CD14-positive monocyte (primary cell): ENCODE data around the gene NDUFS6. TPM values are rescaled to one million over a fixed set of nuclear protein-coding genes. Genes with fewer than 3 reads are reported as not detected.

Source experiments
- DNase-seq, 3 donors: peaks; one replicate each; pipeline ENCODE4 v3.0.0-alpha.2; 2011 to 2022
- H2AFZ ChIP-seq: 2 replicates; pipeline ENCODE4 v1.6.0; 2012; ENCODE audit warnings: mild to moderate bottlenecking, low read depth, low read length, inconsistent platforms; ENCODE audit not compliant: insufficient read depth, poor library complexity, severe bottlenecking
- H3K27ac ChIP-seq, 2 donors: 1 replicate in 1 of 2; 2 replicates in 1 of 2; pipeline ENCODE4 v1.5.1; 2012 to 2013; ENCODE audit warnings: low read length in 2 of 2, control low read depth in 1 of 2, inconsistent platforms in 1 of 2, low read depth in 1 of 2, mild to moderate bottlenecking in 1 of 2
- H3K27me3 ChIP-seq, 2 donors: one replicate each; pipeline versions ENCODE4 v1.6.0 to v1.6.1; 2011 to 2013; ENCODE audit warnings: low read length in 2 of 2; ENCODE audit not compliant: control insufficient read depth in 2 of 2, insufficient read depth in 2 of 2
- H3K36me3 ChIP-seq, 2 donors: replicated peaks in 1 of 2; 1 replicate in 1 of 2; 2 replicates in 1 of 2; pipeline versions ENCODE4 v1.5.1 to v1.6.1; 2012 to 2013; ENCODE audit warnings: low read length in 2 of 2, control low read depth in 1 of 2, inconsistent platforms in 1 of 2, mild to moderate bottlenecking in 1 of 2; ENCODE audit not compliant: insufficient read depth in 2 of 2, control insufficient read depth in 1 of 2
- H3K4me1 ChIP-seq, 2 donors: 1 replicate in 1 of 2; 2 replicates in 1 of 2; pipeline versions ENCODE4 v1.5.1 to v1.6.1; 2012 to 2013; ENCODE audit warnings: low read length in 2 of 2, control low read depth in 1 of 2, inconsistent platforms in 1 of 2, mild to moderate bottlenecking in 1 of 2, moderate library complexity in 1 of 2; ENCODE audit not compliant: insufficient read depth in 2 of 2, control insufficient read depth in 1 of 2
- H3K4me2 ChIP-seq: replicated peaks from 2 replicates; pipeline ENCODE3; 2012; ENCODE audit warnings: low read length, moderate library complexity, mild to moderate bottlenecking; ENCODE audit not compliant: poor library complexity, severe bottlenecking; ENCODE audit errors: extremely low read depth
- H3K4me3 ChIP-seq, 3 experiments: fragments of 200-600 bp in 1 of 3; sonication (generic) in 1 of 3; replicated peaks in 1 of 3; 1 replicate in 2 of 3; 2 replicates in 1 of 3; pipeline ENCODE4 v1.5.1; 2011 to 2013; ENCODE audit warnings: low read length in 3 of 3, mild to moderate bottlenecking in 3 of 3, control low read depth in 2 of 3, low read depth in 2 of 3, inconsistent platforms in 1 of 3, moderate library complexity in 1 of 3
- H3K79me2 ChIP-seq: 2 replicates; pipeline ENCODE4 v1.6.0; 2012; ENCODE audit warnings: mild to moderate bottlenecking, control low read depth, inconsistent platforms, low read length, moderate library complexity; ENCODE audit not compliant: insufficient read depth
- H3K9ac ChIP-seq: 2 replicates; pipeline ENCODE4 v1.6.0; 2017; ENCODE audit warnings: low read length, mild to moderate bottlenecking; ENCODE audit not compliant: insufficient read depth, poor library complexity, severe bottlenecking
- H3K9me3 ChIP-seq, 2 donors: replicated peaks in 1 of 2; 1 replicate in 1 of 2; 2 replicates in 1 of 2; pipeline versions ENCODE4 v1.5.1 to v1.6.1; 2012 to 2013; ENCODE audit warnings: low read length in 2 of 2, control low read depth in 1 of 2; ENCODE audit not compliant: control insufficient read depth in 1 of 2, insufficient read depth in 1 of 2
- H4K20me1 ChIP-seq: 2 replicates; pipeline ENCODE4 v1.6.0; 2012; ENCODE audit warnings: mild to moderate bottlenecking, low read length, control low read depth, moderate library complexity; ENCODE audit not compliant: insufficient read depth
- H3K27ac Mint-ChIP-seq, 7 donors: one replicate each; pipeline ENCODE4 v1.8.0; 2020; ENCODE audit warnings: mild to moderate bottlenecking in 7 of 7, mixed read lengths in 7 of 7, moderate library complexity in 6 of 7, inconsistent platforms in 2 of 7
- H3K27me3 Mint-ChIP-seq, 3 donors: one replicate each; pipeline ENCODE4 v1.8.0; 2021 to 2022; ENCODE audit warnings: low read depth in 3 of 3, mild to moderate bottlenecking in 3 of 3, mixed read lengths in 3 of 3, moderate library complexity in 3 of 3, inconsistent platforms in 1 of 3
- H3K36me3 Mint-ChIP-seq, 2 donors: one replicate each; pipeline ENCODE4 v1.8.0; 2020; ENCODE audit warnings: mixed read lengths in 2 of 2, inconsistent platforms in 1 of 2, mild to moderate bottlenecking in 1 of 2
- H3K4me1 Mint-ChIP-seq: one replicate; pipeline ENCODE4 v1.8.0; 2020; ENCODE audit warnings: mild to moderate bottlenecking, mixed read lengths
- H3K4me3 Mint-ChIP-seq, 2 donors: one replicate each; pipeline ENCODE4 v1.8.0; 2020; ENCODE audit warnings: mild to moderate bottlenecking in 2 of 2, mixed read lengths in 2 of 2, moderate library complexity in 1 of 2
- H3K9me3 Mint-ChIP-seq, 7 donors: one replicate each; pipeline ENCODE4 v1.8.0; 2020 to 2022; ENCODE audit warnings: mixed read lengths in 7 of 7, mild to moderate bottlenecking in 6 of 7, moderate library complexity in 6 of 7, inconsistent platforms in 2 of 7
- CTCF ChIP-seq: fragments of 200-600 bp; IDR thresholded peaks from one replicate; pipeline ENCODE4 v1.8.0; 2022; ENCODE audit warnings: antibody characterized with exemption, mild to moderate bottlenecking
- WGBS: methylation state at CpG from one replicate; pipeline ENCODE4 v1.1.5; 2013; ENCODE audit warnings: missing lambda C conversion rate; ENCODE audit not compliant: insufficient coverage; 5-methylcytosine and 5-hydroxymethylcytosine counted together
- intact Hi-C, 2 donors: fragments of 100-400 bp; cut with micrococcal nuclease; formaldehyde crosslinking; loops; one replicate each; pipeline versions ENCODE4 v1.15.0 to v1.15.1; 2023
- polyA plus RNA-seq, 3 donors: library from polyadenylated mRNA; depleted of rRNA in 1 of 3; unstranded in 2 of 3; stranded (reverse) in 1 of 3; fragments of 300-500 nt in 2 of 3; fragments of >200 nt in 1 of 3; fragmentation: Illumina TruSeq in 2 of 3; gene quantifications; 1 replicate in 2 of 3; 2 replicates in 1 of 3; pipeline ENCODE4 v1.2.3, GENCODE V29; 2012 to 2021

Gene NDUFS6
- polyA plus RNA-seq, 3 donors: 20.5 to 62.3 (median 62.2) TPM

DNA sequence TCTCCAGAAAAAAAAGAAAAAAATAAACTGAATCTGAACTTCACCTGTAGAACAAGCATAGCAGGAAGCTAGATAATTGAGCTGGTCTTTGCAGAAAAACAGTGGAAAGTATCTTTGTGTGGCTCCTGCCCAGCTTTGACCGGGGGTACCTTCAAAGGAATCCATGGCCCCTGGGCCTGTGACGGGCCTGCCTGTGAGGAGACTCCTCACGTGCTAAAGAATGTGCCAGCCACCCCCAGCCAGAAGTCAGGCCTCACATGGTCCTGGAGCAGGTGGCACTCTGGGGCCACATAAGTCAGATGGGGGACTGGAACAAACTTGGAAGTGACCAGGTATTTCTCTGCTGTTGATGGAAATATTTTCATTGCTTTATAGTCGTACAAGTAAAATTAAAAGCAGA, 4.1 kb downstream of the NDUFS6 start:
- intact Hi-C loops: loop anchor here (10.0 kb wide), 2 partner anchors 911 to 921 kb away; partner anchors contain the start of genes BRD9 (in 1 of the 2) and TRIP13 (in 1 of the 2)
- peaks cover 74 to 78% of the 10 kb centered on the region in 2 donors for H3K36me3 ChIP-seq
- H3K27ac Mint-ChIP-seq: no peak overlapping the region
- peaks cover 83% of the 10 kb centered on the region for H3K79me2 ChIP-seq
- TF ChIP-seq CTCF: no peak
- no peaks in the 10 kb centered on the region for H3K9me3 Mint-ChIP-seq
- no peaks in the 10 kb centered on the region for H3K9me3 ChIP-seq
- H3K4me3 ChIP-seq: no peak overlapping the region
- H3K36me3 Mint-ChIP-seq: peaks cover 66 to 75% of the 10 kb centered on the region in 2 donors
- H3K9ac ChIP-seq: no peak overlapping the region
- no peak overlapping the region for H2AFZ ChIP-seq
- H3K4me1 Mint-ChIP-seq: peaks cover 19% of the 10 kb centered on the region
- H3K27ac ChIP-seq: no peak overlapping the region
- peaks cover 11 to 15% of the 10 kb centered on the region in 2 donors for H3K4me1 ChIP-seq
- no peak overlapping the region for H3K4me2 ChIP-seq
- no peak overlapping the region for H3K4me3 Mint-ChIP-seq
- no peaks in the 10 kb centered on the region for H3K27me3 ChIP-seq
- peaks cover 61% of the 10 kb centered on the region for H4K20me1 ChIP-seq
- no peak for DNase-seq
- 100% methylated on average over 4 of the region's 4 CpGs for WGBS
- no peaks in the 10 kb centered on the region for H3K27me3 Mint-ChIP-seq

DNA sequence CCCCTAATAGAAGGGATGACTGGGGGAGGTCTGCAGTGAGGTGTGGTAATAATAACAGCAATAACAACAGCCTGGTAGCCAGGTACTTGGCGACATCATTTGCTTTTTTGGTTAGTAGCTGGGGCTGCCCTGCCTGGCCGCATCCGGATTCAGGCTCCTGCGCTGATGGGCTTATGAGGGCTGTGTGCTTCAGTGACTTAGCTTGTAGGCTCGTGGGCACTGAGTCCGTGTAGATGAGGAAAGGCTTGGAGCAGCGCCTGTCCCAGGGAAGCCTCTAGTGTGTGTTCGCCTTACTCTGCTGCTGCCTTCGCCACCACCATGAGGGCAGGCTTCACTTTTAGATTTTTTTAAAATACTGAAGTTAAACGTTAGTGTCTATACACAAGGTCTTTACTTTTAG, 4.5 kb downstream of the NDUFS6 start:
- TF ChIP-seq CTCF: no peak
- Mint-ChIP-seq H3K4me3 (no peak overlapping the region), H3K27ac (no peak overlapping the region), H3K4me1 (peaks cover 15% of the 10 kb centered on the region), H3K36me3 (peaks cover 70 to 80% of the 10 kb centered on the region in 2 donors), H3K9me3 (no peaks in the 10 kb centered on the region), H3K27me3 (no peaks in the 10 kb centered on the region)
- Histone ChIP-seq H3K27ac (no peak overlapping the region), H3K79me2 (peaks cover 80% of the 10 kb centered on the region), H3K36me3 (peaks cover 78 to 82% of the 10 kb centered on the region in 2 donors), H3K4me2 (no peak overlapping the region), H3K9me3 (no peaks in the 10 kb centered on the region), H2AFZ (no peak overlapping the region), H3K27me3 (no peaks in the 10 kb centered on the region), H3K4me3 (no peak overlapping the region), H3K4me1 (peaks cover 7 to 11% of the 10 kb centered on the region in 2 donors), H3K9ac (no peak overlapping the region), H4K20me1 (peaks cover 65% of the 10 kb centered on the region)
- 97% methylated on average over 6 of the region's 10 CpGs for WGBS
- intact Hi-C loops: loop anchor here (10.0 kb wide), 2 partner anchors 911 to 921 kb away; partner anchors contain the start of genes BRD9 (in 1 of the 2) and TRIP13 (in 1 of the 2)
- DNase-seq: no peak
